Nephron progenitor cell (in vitro differentiated cells): ENCODE data around the gene SRGAP3.

Experiments used
- DNase-seq: peaks from one replicate; pipeline ENCODE4 v3.0.0; 2021
- H3K27ac Mint-ChIP-seq: 2 replicates; pipeline ENCODE4 v1.8.0; 2021; ENCODE audit warnings: mild to moderate bottlenecking, moderate library complexity, mixed read lengths
- H3K27me3 Mint-ChIP-seq: 2 replicates; pipeline ENCODE4 v1.8.0; 2021; ENCODE audit warnings: mild to moderate bottlenecking, low read depth, mixed read lengths; ENCODE audit not compliant: poor library complexity
- H3K36me3 Mint-ChIP-seq: 2 replicates; pipeline ENCODE4 v1.8.0; 2021; ENCODE audit warnings: low read depth, mixed read lengths
- H3K4me1 Mint-ChIP-seq: 2 replicates; pipeline ENCODE4 v1.8.0; 2021; ENCODE audit warnings: mixed read lengths
- H3K4me3 Mint-ChIP-seq: 2 replicates; pipeline ENCODE4 v1.8.0; 2021; ENCODE audit warnings: mild to moderate bottlenecking, moderate library complexity, mixed read lengths
- H3K9me3 Mint-ChIP-seq: 2 replicates; pipeline ENCODE4 v1.8.0; 2021; ENCODE audit warnings: mild to moderate bottlenecking, moderate library complexity, mixed read lengths
- TF ChIP-seq, protein P1 (sequence below): fragments of 200-600 bp; sonication (generic); IDR thresholded peaks from 2 replicates; pipeline ENCODE4 v1.5.0; 2021; ENCODE audit warnings: antibody characterized with exemption

SRGAP3 gene

GRCh38 chr3:9229879-9230278 lies 19.6 kb downstream of the SRGAP3 start:
- no peak overlapping the region for H3K4me3 Mint-ChIP-seq
- peaks cover 9% of the 10 kb centered on the region for H3K27me3 Mint-ChIP-seq
- peak overlapping the region; percentile 69 for H3K27ac Mint-ChIP-seq
- peaks cover 30% of the 10 kb centered on the region for H3K36me3 Mint-ChIP-seq
- DNase-seq = no peak
- peaks cover 74% of the 10 kb centered on the region for H3K4me1 Mint-ChIP-seq
- no peaks in the 10 kb centered on the region for H3K9me3 Mint-ChIP-seq
- TF ChIP-seq, protein P1, sequence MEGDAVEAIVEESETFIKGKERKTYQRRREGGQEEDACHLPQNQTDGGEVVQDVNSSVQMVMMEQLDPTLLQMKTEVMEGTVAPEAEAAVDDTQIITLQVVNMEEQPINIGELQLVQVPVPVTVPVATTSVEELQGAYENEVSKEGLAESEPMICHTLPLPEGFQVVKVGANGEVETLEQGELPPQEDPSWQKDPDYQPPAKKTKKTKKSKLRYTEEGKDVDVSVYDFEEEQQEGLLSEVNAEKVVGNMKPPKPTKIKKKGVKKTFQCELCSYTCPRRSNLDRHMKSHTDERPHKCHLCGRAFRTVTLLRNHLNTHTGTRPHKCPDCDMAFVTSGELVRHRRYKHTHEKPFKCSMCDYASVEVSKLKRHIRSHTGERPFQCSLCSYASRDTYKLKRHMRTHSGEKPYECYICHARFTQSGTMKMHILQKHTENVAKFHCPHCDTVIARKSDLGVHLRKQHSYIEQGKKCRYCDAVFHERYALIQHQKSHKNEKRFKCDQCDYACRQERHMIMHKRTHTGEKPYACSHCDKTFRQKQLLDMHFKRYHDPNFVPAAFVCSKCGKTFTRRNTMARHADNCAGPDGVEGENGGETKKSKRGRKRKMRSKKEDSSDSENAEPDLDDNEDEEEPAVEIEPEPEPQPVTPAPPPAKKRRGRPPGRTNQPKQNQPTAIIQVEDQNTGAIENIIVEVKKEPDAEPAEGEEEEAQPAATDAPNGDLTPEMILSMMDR = no peak

DNA sequence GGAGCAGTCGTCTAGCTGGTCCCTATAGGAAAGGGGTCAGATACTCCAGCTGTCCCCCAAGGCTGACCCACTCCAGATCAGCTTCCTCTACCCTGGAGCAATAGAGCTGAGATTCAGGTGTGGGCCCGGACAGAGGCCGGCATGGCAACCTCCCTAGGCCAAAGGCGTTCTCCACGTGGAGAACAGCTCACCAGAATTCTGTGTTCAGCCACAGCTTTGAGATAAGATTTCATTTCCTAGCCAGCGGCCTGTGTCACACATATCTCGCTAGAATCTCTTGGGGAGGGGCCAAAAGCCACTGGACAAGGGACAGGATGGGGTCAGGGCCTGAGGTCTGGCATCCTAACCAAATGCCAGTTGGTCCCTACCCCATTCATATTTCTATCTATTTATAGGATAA lies 20.1 kb downstream of the SRGAP3 start:
- peaks cover 74% of the 10 kb centered on the region for H3K4me1 Mint-ChIP-seq
- H3K27me3 Mint-ChIP-seq = peaks cover 6% of the 10 kb centered on the region
- H3K4me3 Mint-ChIP-seq = no peak overlapping the region
- DNase-seq = no peak
- no peak overlapping the region for H3K27ac Mint-ChIP-seq
- peaks cover 24% of the 10 kb centered on the region for H3K36me3 Mint-ChIP-seq
- no peaks in the 10 kb centered on the region for H3K9me3 Mint-ChIP-seq
- TF ChIP-seq, protein P1 = no peak

- H3K36me3 Mint-ChIP-seq = peaks cover 28% of the 10 kb centered on the region
- TF ChIP-seq, protein P1 = no peak
- no peak overlapping the region for H3K4me3 Mint-ChIP-seq
- H3K4me1 Mint-ChIP-seq = peaks cover 56% of the 10 kb centered on the region
- H3K27ac Mint-ChIP-seq = peak overlapping the region; percentile 87
- no peaks in the 10 kb centered on the region for H3K9me3 Mint-ChIP-seq
- no peak for DNase-seq
- peaks cover 3% of the 10 kb centered on the region for H3K27me3 Mint-ChIP-seq
Measured at GRCh38 chr3:9226326-9226725, 23.1 kb downstream of the SRGAP3 start.

DNA sequence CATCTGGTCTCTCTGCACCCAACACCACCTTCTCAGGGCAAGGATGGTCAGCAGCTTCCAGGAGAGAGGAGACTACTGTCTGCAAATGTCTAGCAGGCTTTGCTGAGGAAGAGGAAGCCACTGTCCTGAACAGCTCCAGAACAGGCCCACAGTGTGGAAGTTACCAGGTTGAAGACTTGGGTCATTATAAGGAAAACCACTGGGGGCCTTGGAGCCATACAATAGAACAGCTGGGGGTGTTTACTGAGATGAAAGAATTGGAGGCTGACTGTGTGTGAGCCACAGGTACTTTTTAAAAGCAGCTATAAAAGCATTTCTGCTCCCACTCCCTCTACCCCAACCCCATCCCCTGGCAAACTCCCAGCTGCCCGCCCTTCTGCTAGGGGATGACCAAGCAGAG lies 24.2 kb downstream of the SRGAP3 start:
- Mint-ChIP-seq H3K36me3 (peaks cover 32% of the 10 kb centered on the region), H3K4me3 (no peak overlapping the region), H3K4me1 (peaks cover 45% of the 10 kb centered on the region), H3K27ac (peak overlapping the region; percentile 35), H3K9me3 (no peaks in the 10 kb centered on the region), H3K27me3 (peaks cover 6% of the 10 kb centered on the region)
- no peak for DNase-seq
- TF ChIP-seq, protein P1 = no peak

DNA sequence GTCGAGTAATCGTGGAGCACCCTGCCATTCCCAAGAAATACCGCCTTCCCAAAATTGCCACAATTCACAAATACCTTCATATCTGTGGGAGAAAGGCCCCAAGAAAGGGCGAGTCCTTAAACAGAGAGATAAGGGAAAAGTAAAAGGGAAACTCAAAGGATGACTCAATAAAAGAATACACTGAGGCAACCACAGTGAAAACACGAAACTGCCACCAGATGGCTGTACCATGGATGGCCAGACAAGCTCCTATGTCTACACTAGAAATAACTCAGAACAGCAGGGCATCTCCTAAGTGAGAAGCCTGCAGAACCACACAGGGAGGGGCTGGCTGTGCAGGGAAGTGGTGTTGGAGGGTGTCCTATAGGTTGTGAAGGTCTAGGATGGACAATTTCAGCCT lies 25.0 kb downstream of the SRGAP3 start:
- DNase-seq = no peak
- TF ChIP-seq, protein P1 = no peak
- H3K27me3 Mint-ChIP-seq = peaks cover 6% of the 10 kb centered on the region
- peaks cover 43% of the 10 kb centered on the region for H3K4me1 Mint-ChIP-seq
- no peak overlapping the region for H3K4me3 Mint-ChIP-seq
- H3K36me3 Mint-ChIP-seq = peaks cover 40% of the 10 kb centered on the region
- H3K27ac Mint-ChIP-seq = peak overlapping the region; percentile 52
- H3K9me3 Mint-ChIP-seq = no peaks in the 10 kb centered on the region

- Mint-ChIP-seq H3K27ac (no peak overlapping the region), H3K9me3 (no peaks in the 10 kb centered on the region), H3K36me3 (peaks cover 40% of the 10 kb centered on the region), H3K4me3 (no peak overlapping the region), H3K27me3 (peaks cover 6% of the 10 kb centered on the region), H3K4me1 (peaks cover 43% of the 10 kb centered on the region)
- TF ChIP-seq, protein P1 = no peak
- no peak for DNase-seq
Measured at GRCh38 chr3:9223672-9224071, 25.8 kb downstream of the SRGAP3 start.
